HS-5 (cell line): ENCODE results near the gene GNAI2.
"Not testable (repeated sequence)": the region's sequence is repeated elsewhere in the genome, so short reads cannot be mapped to it uniquely, and the experiment has no call there.

Experiments
- DNase-seq: peaks from one replicate; pipeline ENCODE4 v3.0.0-alpha.2; 2012; ENCODE audit warnings: low read depth

Gene GNAI2

DNA sequence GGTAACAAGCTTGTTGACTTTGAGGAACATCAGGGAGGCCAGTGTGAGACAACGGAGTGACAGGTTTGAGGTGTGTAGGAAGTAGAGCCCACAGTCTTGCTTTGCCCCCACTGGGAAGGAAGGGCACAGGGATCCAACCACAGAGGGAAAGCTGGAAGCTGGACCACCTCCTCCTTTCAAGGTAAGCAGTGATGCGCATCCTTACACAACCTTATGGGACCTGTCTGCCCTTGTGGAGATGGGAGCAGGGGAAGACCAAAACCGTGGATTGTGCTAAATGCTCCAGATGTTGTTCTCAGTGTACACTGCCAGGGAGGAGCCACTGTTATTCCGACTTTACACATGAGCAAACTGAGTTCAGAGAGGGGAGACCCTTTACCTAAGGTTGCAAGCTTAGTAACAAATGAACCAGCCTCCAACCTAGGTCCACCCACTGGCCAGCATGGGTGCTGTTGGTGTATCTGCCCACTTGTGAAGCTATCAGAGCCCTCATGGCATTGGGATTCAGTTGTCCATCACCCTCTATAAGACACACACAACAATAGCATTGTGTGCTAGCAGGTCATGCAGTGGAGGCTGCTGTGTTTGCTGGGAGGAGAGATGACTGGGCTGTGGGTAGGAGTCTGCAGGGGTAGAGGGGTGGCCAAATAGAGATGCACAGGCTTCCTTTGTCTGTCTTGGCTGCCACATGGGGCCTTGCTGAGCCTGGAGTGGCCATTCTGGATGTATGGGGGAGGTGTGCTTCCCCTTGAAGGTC is 42.3 kb downstream of the GNAI2 start:
- DNase-seq = no peak

DNA sequence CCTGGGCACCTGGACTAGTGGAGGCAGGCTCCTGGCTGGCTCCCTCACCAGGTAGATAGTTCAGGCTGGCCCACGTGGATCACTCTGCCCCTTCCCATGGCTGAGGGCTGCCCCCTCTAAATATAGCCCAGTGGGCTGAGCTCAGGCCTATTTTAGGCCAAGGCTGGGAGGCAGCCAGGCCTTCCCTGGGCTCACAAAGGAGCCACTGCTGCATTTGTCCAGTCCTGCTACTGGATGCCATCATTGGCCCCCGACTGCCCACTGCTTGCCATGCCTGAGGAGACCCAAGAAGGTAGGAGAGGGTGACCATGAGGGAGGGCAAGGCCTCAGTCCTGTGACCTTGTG is 42.8 kb downstream of the GNAI2 start, which contains the start of gene LSMEM2:
Gene LSMEM2 (plus strand): TSS at position 208 of the 345 bp plus-strand sequence. CDS start 27 bp downstream, at position 235.
- no peak for DNase-seq

DNA sequence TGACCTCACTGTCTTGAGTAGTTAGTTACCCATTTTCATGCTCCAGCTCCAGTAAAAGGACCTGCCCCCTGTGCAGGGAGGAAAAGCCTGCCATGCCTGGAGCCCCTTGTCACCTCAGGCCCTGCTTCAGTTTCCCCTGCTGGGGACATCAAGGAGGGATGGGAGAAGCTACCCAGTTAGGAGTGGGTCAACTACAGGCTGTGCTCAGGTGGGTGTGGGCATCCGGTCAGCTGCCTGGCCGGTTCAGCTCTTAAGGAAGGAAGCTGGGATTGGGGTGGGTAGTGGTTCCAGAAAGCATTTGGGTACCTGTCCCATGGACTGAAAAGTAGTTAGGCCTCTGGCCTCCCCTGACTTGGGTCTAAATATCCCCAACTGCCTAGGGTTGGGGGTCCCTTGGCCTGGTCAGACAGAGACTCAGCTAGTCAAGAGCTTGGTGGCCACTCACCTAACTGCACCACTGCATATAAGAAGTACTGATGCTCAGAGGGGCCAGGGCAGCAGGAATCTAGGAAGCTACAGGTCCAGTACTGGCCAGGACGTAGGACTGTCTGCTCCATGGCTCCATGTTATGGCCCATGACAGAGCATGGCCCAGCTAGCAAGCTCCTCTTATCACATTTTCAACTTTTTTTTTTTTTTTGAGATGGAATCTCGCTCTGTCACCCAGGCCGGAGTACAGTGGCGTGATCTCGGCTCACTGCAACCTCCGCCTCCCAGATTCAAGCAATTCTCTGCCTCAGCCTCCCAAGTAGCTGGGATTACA is 43.4 kb downstream of the GNAI2 start:
- no peak for DNase-seq

DNA sequence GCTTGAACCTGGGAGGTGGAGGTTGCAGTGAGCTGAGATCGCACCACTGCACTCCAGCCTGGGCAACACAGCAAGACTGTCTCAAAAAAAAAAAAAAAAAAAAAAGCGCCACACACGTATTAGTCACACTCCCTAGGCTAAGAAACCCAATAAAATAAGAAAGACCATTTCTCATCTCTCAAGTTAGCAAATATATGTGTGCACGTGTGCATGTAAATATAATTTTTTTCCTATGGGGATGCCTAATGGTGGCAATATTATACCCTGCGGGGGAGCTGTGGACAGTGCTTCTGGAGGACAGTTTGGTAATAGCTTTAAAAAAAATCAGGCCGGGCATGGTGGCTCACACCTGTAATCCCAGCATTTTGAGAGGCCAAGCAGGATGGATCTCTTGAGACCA is 48.1 kb downstream of the GNAI2 start:
- not testable (repeated sequence) for DNase-seq

DNA sequence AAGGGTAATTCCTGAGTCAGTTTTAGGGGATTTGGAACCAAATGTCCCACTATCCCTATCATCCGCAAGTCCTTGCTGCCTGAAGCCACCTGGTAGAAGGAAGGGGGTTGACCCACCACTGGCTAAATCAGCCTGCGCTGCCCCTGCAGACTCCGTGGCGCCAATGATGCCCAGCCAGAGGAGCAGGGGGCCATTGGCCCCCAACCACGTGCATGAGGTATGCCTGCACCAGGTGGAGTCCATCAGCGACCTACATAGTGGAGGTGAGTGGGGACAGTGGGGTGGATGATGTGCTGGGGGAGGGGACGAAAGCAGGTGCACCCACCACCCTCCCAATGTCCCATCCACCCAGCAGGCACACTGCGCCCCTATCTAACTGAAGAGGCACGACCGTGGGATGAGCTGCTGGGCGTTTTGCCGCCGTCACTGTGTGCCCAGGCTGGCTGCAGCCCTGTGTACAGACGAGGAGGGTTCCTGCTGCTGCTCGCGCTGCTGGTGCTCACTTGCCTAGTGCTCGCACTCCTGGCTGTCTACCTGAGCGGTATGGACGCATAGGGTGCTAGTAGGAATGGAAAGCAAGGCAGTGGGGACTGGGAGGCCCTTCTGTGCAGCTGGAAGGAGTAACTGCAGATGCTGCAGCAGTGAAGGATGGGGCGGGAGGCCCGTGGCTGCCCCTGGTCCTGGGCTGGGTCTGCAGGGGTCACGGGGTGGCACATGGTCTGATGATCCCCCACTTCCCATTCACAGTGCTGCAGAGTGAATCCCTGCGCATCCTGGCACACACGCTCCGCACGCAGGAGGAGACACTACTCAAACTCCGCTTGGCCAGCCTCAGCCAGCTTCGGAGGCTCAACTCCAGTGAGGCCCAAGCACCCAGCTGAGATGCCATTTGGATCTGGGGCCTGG is 50.6 kb downstream of the GNAI2 start:
- DNase-seq = no peak

DNA sequence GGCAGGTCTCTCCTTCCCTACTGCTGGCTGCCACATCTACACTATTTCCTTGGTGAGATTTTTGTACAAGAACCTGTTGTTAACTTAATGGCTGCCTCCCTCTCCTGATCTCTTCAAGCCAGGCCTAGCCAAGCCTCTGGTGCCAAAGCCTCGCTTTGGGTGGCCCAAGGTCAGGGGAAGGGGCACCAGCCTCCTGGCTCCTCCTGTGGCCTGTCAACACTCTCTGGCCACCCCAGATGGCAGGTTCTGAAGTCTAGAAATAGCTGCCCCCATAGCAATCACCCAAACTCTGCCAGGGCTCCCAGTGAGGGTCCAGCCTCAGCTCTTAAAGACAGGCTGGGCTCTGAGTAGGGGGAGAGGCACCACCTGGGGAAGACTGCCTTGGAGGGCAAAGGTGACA is 51.3 kb downstream of the GNAI2 start:
- DNase-seq = no peak

DNA sequence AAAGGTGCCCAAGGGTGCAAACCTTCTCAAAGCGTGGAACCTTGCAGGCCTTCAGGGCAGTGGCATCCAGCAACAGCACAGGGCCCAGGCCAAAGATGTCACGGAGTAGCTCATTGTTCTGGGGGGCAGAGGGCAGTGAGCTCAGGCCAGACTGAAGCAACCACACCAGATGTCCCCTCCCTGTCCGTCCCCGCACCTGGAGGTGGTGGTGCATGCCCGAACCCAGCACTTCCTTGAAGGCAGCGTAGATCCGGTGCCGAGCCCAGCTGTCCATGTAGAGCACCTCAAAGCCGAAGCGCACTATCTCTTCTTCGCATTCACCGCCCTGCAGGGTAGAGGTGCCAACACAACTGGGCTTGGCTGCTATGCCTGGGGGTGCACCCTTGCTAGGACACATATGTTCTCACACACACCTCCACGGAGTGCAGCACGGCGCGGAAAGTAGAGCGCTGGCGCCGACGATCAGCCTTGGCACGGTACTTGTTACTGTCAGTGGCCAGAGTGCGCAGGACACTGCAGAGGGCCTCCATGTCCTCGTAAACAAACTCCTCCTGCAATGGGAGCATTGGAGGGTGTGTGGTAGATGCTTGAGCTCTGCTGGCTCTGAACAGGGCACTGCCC is 52.5 kb downstream of the GNAI2 start:
- DNase-seq = no peak

DNA sequence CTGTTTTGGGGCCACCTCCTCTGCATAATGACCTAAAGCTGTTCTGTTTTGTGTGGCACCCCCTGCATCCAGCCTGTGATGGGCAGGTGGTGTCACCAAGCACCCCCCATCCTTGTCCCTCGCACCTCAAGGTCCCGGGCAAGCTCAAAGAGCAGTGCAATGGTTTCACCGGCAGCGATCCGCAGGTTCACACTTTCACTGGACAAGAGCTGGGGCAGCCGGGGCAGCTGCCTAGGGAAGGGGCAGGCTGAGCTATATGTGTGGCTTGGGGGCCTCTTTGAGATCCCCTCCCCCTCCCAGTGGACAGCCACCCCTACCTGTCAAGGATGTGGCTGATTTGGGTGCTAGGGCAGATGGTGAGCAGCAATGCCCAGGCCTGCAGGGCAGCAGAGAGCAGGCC is 53.1 kb downstream of the GNAI2 start:
- DNase-seq = no peak

DNA sequence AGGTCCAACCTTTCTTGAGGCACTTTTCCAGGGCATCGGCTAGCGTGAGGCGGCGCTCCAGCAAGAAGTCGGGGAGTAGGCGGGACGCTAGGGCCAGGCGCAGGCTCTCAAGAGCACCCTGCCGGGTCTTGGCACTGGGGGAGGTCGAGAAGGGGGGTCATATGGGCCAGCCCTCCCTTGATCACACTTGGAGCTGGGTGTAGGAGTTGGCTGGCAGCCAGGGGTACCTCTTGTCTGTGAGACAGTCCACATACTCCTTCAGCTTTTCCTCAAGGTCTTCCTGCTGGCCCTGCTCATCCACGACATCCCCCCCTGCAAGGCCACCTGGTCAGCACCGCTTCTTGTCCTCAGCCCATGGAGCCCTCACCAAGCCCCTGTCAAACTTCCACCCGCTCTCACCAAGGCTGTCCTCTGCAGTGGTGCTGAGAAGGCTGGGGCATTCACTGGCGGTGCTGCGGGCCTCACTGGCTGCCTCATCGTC is 54.2 kb downstream of the GNAI2 start:
- DNase-seq = no peak

DNA sequence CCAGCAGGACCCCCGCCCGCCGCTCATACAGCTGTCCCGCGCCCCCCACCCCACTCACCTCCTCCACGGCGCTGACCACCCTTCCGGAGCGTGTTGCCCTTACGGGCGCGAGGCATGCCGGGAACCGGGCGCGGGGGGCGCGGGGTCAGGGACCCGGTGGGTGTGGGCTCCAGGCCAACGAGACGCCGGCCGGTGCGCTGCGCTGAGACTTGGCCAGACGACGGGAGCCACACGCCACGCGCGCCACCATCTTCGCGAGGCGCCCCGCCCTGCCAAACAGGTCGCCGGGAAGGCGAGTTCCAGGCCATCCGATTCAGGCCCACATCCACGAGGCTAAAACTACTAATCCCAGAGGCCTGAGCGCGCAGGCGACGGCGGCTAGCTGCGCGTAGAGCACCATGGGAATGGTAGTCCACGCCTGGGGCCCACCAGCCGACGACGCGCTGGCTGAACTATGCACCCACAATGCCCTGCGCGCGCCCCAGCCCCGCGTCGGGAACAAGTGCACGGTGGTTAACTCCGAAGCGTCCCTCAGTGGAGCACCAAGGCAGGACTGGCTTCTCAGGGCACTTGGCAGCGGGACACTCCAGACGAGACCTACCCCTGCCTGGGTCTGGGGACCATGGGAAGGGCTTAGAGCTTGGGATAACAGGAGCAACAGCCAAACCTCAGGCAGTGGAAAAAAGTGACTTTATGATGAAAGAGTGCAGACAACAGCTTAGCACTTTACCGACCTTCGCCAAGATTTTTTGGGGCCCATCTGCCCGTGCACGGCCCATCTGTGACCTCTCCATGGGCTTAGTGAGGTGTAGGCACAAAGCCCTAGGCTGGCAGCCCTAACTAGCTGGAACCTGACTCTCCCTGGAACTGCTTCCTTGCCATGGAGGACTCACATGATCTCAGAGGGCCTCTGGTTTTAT is 56.4 kb downstream of the GNAI2 start, which contains the start of gene IFRD2:
Gene IFRD2 (minus strand): TSS at position 271 of the 920 bp plus-strand sequence. CDS start 155 bp downstream, at position 116.
- DNase-seq = peak; percentile 84

DNA sequence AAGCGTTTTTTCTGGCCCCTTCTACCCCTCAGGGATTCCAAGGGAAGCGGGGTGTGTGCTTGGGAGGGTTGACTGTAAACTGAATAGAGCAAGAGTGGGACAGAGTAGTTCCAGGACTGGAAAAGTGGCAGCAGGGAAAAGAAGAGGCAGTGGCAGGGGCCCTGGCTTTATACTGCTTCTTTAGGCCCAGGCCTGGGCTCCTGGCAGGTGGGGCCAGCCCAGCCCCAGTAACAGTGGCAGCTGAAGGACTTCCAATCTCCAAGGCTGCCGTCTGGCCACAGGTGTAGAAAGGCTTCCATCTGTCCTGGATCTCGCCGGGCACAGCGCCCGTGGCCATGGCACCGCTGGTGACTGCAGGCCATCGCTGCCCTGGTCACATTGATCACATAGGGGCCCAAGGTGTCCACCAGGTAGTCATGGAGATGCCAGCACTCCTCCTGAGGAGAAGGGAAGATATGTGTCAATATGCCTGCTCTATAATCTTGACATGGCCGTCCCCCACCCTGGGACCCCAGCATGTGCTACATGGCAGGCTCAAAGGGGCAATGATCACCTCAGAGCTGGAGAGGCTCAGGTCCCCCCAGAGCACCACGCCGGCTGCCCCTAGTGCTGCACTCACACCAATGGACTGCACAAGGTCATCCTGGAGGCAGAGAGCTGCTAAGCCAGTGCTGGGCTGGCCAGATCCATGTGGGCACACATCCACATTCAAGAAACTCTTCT is 57.2 kb downstream of the GNAI2 start:
- no peak for DNase-seq

DNA sequence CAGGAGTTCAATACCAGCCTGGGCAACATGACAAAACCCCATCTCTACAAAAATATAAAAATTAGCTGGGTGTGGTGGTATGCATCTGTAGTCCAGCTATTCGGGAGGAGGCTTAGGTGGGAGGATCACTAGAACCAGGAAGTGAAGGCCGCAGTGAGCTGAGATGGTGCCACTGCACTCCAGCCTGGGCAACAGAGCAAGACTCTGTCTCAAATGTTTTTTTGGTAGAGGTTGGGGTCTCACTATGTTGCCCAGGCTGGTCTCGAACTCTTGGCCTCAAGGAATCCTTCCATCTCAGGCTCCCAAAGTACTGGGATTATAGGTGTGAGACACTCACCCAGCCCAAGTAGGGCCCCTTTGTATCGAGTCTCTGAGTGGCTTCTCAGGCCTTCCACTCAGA is 58.1 kb downstream of the GNAI2 start:
- DNase-seq = no peak

DNA sequence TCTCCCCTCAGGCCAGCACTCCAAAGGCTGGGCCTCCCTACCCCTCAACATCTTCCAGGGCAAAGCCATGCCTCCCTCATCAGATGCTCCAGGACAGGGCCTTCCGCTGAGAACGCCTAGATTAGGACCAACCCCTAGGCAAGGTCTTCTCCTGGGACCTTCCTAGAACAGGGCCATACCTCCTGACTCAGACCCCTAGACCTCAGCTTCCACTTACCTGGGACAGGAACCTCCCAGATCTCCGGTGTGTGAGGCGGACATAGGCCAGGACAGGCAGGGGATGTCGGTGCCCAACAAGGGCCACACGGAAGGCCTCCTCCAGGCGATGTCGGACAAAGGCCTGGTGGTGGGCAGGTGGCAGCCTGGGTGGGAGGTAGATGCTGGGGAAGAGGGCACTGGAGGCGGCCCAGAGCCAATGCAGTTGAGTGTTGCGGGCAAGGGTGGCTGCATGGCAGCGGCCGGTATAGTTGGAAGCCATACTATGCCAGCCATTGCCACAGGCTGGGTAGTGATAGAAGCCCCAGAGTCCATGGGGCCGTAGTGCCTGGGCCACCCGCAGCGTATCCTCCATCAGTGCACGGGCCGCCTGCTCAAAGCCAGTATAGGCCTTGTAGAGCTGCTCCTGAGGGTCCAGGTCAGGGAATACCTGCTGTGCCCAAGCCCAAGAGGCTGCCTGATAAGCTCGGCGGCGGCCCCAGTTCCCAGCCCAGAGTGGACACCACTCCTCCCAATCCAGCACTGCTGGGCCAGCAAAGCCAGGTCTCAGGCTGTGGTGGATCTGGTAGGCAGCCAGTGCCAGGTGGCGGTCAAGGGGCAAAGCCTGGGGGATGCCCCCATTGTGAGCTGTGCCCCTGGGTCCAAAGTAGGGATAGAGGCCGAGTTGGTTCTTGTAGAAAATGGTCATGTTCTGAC is 58.7 kb downstream of the GNAI2 start:
- no peak for DNase-seq

DNA sequence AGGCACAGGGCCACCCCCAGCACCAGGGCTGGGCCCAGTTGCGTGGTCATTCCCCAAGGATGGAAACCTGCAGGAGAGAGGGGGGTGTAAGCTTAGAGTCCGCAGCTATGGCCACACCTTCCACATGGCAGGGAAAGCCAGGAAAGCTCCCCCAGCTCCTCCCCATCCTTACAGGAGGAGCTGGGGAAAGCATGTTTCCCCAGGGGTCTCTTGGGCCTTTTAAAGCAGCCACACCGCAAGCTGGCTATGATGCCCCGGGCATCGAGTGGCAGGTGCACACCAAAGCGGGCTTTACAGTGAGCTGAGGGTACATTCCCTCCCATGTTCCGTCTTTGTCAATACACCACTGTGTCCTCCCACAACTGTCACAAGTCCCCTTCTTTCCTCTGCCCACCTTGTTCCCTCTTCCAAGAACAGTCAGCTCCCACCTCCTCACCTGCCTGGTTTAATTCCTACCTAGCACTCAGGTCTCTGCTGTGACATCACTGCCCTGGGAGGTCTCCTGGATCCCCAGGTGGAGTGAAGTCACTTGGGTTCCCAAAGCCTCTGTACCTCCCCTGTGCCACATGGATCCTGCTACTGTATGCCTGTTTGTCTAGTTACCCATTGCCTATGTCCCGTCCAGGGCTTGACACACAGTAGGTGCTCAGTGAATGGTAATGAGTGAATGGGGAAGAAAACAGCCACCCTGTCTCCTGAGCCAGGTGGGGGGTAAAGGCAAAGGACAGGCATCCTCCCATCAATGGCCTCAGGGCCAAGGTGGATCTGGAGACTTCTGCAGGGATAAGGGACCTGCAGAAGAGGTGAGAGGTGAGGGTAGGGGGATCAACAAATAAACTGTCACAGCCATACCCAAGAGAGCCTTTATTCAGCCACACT is 59.8 kb downstream of the GNAI2 start:
- no peak for DNase-seq

DNA sequence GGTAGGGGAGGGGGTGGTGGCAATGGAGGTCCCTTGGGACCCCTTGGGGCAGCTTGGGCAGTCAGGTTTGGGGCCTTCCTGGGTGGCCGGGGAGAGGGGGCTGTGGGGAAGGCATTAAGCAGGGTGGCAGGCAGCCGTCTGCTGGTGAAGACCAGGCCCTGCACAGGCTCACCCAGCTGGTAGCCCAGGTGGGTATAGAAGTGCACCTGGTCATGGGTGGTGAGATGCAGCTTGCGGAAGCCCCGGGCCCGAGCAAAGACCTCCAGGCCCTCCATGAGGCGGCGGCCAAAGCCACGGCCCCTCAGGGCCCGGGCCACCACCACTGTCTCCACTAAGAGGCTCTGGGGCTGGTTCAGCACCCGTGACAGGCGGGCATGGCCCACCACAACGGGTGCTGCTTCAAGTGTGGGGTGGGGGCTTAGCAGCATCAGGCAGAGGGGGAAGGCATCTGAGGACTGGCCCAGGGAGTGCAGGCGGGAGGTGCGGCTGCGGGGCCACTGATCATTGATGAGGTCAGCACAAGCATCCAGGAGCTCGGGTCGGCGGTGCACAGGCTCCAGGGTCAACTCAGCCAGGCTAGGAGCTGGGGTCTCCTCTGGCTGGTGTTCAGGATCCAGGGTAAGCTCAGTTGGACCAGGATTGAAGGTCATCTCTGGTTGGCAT is 60.8 kb downstream of the GNAI2 start:
- no peak for DNase-seq

DNA sequence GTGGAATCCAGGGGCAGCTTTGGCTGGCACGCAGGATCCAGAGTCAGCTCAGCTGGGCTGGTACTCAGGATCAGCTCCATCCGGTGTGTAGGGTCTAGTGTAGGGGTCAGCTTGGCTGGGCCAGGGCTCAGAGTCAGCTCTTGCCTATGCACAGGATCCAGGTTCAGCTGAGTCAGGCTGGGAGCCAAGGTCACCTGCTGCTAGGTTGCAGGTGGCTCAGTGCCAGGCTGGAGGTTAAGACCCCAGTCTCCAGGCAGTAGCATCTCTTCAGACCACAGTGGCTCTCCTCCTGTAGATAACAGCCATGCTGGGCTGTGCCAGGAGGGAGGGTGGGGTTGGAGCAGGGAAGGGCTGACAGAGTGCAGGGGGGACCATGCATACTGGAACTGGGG is 61.4 kb downstream of the GNAI2 start:
- DNase-seq = no peak
